Tibial nerve (tissue), 4 donors: Measurements from ENCODE around the gene TFEB. TPM values are rescaled to one million over a fixed set of nuclear protein-coding genes. Genes with fewer than 3 reads are reported as not detected.

Experiments used
- DNase-seq, 2 donors: peaks; one replicate each; pipeline ENCODE4 v3.0.0-alpha.2; 2019; ENCODE audit warnings: low spot score in 2 of 2
- H3K27ac ChIP-seq, 4 donors: fragments of 200-600 bp; sonication (generic) in 3 of 4; one replicate each; pipeline ENCODE4 v1.5.1; 2017 to 2019; ENCODE audit warnings: mild to moderate bottlenecking in 1 of 4
- H3K27me3 ChIP-seq, 2 donors: fragments of 200-600 bp; sonication (generic) in 1 of 2; one replicate each; pipeline versions ENCODE4 v1.5.1 to v1.6.0; 2017 to 2019
- H3K36me3 ChIP-seq, 3 donors: fragments of 200-600 bp; sonication (generic); one replicate each; pipeline ENCODE4 v1.5.1; 2018 to 2019
- H3K4me1 ChIP-seq, 4 donors: fragments of 200-600 bp; sonication (generic) in 3 of 4; one replicate each; pipeline ENCODE4 v1.5.1; 2017 to 2019
- H3K4me3 ChIP-seq, 4 donors: fragments of 200-600 bp; sonication (generic) in 3 of 4; one replicate each; pipeline ENCODE4 v1.5.1; 2017 to 2019; ENCODE audit warnings: mild to moderate bottlenecking in 1 of 4, moderate library complexity in 1 of 4
- H3K9me3 ChIP-seq, 4 donors: fragments of 200-600 bp; sonication (generic) in 3 of 4; one replicate each; pipeline ENCODE4 v1.5.1; 2017 to 2019
- EP300 ChIP-seq, 2 donors: sonication (generic); formaldehyde crosslinking; IDR thresholded peaks; one replicate each; pipeline ENCODE4 v1.6.1; 2017; ENCODE audit warnings: antibody characterized with exemption in 2 of 2, mild to moderate bottlenecking in 1 of 2
- POLR2A ChIP-seq, 2 donors: fragments of 450-650 bp; IDR thresholded peaks; one replicate each; pipeline ENCODE4 v1.6.1; 2017; ENCODE audit warnings: antibody characterized with exemption in 2 of 2, mild to moderate bottlenecking in 2 of 2, moderate library complexity in 2 of 2
- WGBS, 2 donors: methylation state at CpG; one replicate each; pipeline ENCODE4 v1.1.5; 2018; 5-methylcytosine and 5-hydroxymethylcytosine counted together
- total RNA-seq, 4 donors: library from RNA; depleted of rRNA; stranded (reverse); fragments of >200 nt; gene quantifications; one replicate each; pipeline ENCODE4 v1.1.0, GENCODE V29; 2016
- TF ChIP-seq, protein P1 (sequence below), 5 experiments: fragments of 200-600 bp in 3 of 5; fragments of 450-650 bp in 2 of 5; sonication (generic) in 3 of 5; IDR thresholded peaks; one replicate each; pipeline ENCODE4 v1.5.1; 2016 to 2019; ENCODE audit warnings: antibody characterized with exemption in 5 of 5, mild to moderate bottlenecking in 3 of 5, moderate library complexity in 2 of 5

TFEB gene
- total RNA-seq, 4 donors from 2014 or later, result 19.2 to 28.8 (median 20.6) TPM

DNA sequence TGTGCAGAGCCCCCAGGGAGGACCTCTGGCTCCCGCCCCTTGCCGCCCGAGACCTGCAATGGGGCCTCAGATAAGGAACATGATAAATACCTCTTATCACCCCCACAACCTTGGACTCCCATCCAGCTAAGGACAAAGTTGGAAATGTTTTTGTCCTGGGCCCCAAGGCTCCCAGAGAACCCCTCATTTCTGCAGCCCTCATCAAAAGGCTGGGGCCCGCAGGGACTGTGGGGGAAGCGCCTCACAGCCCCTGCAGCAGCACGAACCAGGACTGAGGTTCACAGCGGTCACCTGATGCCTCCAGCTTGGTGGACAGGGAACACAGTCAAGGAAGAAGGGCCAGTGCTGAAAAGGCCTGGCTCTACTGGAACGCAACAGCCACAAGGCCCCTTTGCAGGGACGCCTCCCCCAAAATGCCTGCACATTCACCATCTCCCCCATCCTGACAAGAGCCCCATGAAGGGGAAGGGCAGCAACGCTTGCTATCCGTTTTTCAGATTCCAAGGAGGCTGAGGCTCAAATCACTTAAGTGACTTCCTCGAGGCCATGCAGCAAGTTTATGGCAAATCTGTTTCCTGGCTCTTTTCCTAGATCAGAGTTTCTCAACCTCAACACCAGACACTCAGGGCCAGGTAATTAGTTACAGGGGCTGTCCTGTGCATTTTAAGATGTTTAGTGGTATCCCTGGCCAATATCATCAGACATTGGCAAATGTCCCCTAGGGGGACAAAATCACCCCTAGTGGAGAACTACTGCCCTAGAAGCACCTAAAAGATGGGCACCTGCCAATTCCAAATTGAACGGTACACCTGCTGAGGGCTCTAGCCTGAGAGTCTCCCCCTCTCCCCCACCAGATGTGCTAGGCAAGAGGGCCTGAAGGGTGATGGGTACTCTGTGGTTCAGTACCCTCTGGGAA, 10.6 kb downstream of the TFEB start:
- Histone ChIP-seq H3K27me3 (no peaks in the 10 kb centered on the region), H3K9me3 (no peaks in the 10 kb centered on the region), H3K27ac (peak overlapping the region in 3 of 4 donors; percentile 71 to 84 (median 78)), H3K4me1 (peaks cover 0 to 77% (median 31%) of the 10 kb centered on the region in 4 donors), H3K36me3 (peaks cover 0 to 10% (median 0%) of the 10 kb centered on the region in 3 donors), H3K4me3 (no peak overlapping the region)
- no peak for TF ChIP-seq EP300 (IDR thresholded peaks at IDR 0.05)
- TF ChIP-seq POLR2A (IDR thresholded peaks at IDR 0.05), result no peak
- TF ChIP-seq, protein P1, sequence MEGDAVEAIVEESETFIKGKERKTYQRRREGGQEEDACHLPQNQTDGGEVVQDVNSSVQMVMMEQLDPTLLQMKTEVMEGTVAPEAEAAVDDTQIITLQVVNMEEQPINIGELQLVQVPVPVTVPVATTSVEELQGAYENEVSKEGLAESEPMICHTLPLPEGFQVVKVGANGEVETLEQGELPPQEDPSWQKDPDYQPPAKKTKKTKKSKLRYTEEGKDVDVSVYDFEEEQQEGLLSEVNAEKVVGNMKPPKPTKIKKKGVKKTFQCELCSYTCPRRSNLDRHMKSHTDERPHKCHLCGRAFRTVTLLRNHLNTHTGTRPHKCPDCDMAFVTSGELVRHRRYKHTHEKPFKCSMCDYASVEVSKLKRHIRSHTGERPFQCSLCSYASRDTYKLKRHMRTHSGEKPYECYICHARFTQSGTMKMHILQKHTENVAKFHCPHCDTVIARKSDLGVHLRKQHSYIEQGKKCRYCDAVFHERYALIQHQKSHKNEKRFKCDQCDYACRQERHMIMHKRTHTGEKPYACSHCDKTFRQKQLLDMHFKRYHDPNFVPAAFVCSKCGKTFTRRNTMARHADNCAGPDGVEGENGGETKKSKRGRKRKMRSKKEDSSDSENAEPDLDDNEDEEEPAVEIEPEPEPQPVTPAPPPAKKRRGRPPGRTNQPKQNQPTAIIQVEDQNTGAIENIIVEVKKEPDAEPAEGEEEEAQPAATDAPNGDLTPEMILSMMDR (IDR thresholded peaks at IDR 0.05), result no peak
- 80 to 83% methylated on average over 8 to 13 of the region's 13 CpGs for WGBS, 2 donors
- no peak for DNase-seq

DNA sequence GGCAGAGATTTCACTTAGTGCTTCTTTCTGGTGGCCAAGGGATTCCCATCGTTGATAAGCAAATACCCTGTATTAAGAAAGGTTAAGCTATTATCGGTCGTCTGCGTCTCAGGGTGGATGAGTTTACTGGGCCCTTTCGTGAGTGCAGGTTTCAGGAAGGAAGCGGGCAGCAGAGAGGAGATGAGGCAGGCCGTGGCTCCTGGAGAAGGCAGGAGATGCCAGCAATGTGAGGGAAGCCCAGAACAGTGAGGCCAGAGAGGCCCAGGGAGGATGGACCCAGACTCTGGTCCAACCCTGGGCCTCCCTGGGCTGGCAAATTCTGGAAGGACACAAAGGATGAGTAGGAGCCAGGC, 11.2 kb downstream of the TFEB start:
- Histone ChIP-seq H3K4me1 (peaks cover 0 to 79% (median 33%) of the 10 kb centered on the region in 4 donors), H3K36me3 (peaks cover 0 to 10% (median 0%) of the 10 kb centered on the region in 3 donors), H3K9me3 (no peaks in the 10 kb centered on the region), H3K27me3 (no peaks in the 10 kb centered on the region), H3K4me3 (peak overlapping the region in 1 of 4 donors; percentile 29), H3K27ac (peak overlapping the region in 3 of 4 donors; percentile 71 to 84 (median 78))
- 56 to 81% methylated on average over 7 of the region's 7 CpGs for WGBS, 2 donors
- TF ChIP-seq EP300 (IDR thresholded peaks at IDR 0.05) (no peak), POLR2A (IDR thresholded peaks at IDR 0.05) (no peak)
- TF ChIP-seq, protein P1 (IDR thresholded peaks at IDR 0.05), result no peak
- DNase-seq, result no peak

DNA sequence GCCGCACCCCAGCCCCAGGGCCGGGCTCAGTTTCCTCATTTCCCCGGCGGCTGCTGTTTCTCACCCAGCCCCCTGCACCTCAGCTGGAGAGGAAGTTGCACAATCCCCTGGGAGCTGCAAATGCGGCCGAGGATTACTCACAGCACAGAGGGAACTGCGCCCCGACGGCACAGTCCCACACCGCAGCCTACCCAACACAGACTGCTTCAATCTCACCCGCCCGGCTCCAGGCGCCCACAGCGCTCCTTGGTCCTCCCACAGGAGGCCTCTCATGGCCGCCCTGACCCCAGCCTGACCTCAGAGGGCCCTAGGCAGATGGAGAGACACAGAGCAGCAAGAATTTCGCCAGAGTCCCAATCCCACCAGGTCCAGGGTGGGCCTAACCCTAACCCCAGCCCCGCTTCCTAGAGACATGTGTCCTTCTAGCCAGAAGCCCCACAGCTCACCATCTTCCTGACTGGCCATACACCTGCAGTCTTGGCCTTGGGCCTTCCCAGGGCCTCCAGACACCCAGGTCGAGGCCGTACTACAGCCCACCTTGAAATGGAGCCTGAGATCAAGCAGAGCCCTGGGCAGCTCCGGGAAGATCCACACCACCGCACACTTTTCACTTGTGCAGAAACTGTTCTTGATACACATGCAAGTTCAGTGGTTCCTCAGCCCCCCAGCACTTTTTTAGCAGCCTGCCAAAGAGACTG, 11.7 kb downstream of the TFEB start:
- Histone ChIP-seq H3K36me3 (peaks cover 0 to 10% (median 0%) of the 10 kb centered on the region in 3 donors), H3K9me3 (no peaks in the 10 kb centered on the region), H3K27ac (peak overlapping the region; percentile 36 to 84 (median 74)), H3K27me3 (no peaks in the 10 kb centered on the region), H3K4me1 (peaks cover 0 to 79% (median 35%) of the 10 kb centered on the region in 4 donors), H3K4me3 (peak overlapping the region in 2 of 4 donors; percentile 16 to 29)
- peak; percentile 53 to 63 for DNase-seq
- TF ChIP-seq, protein P1 (IDR thresholded peaks at IDR 0.05), result peak in 2 of 5 experiments; percentile 14 to 15
- no peak for TF ChIP-seq POLR2A (IDR thresholded peaks at IDR 0.05)
- TF ChIP-seq EP300 (IDR thresholded peaks at IDR 0.05), result peak in 1 of 2 donors; percentile 71
- WGBS, 2 donors, result 36 to 48% methylated on average over 12 to 21 of the region's 21 CpGs

DNA sequence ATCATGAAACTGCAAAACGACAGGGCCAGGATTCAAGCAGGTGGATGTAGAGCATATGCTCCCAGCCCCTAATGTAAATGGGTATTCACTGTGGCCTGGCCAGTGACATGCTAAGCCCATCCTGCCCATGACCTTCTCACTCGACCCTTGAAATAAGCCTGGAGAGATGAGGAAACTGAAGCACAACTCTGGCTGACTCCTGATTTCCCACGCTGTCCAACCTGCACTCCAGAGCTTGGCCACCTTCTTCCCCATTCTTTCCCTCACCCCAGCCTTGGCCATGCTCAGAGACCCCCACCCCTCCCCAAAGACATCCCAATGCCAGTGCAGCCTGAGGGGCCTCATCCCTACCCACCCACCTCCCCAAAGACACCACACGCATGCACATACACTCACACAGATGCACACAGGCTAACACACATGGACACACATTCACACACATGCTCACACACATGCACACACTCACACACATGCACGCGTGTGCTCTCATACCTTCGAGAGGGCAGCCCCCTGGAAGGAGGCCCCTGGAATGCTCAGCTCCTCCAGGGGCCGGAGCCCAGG, 12.4 kb downstream of the TFEB start:
- Histone ChIP-seq H3K27ac (peak overlapping the region; percentile 36 to 84 (median 74)), H3K4me1 (peaks cover 0 to 79% (median 36%) of the 10 kb centered on the region in 4 donors), H3K4me3 (peak overlapping the region in 2 of 4 donors; percentile 16 to 29), H3K36me3 (peaks cover 0 to 8% (median 0%) of the 10 kb centered on the region in 3 donors), H3K27me3 (no peaks in the 10 kb centered on the region), H3K9me3 (no peaks in the 10 kb centered on the region)
- no peak for DNase-seq
- 48 to 52% methylated on average over 8 of the region's 8 CpGs for WGBS, 2 donors
- TF ChIP-seq, protein P1 (IDR thresholded peaks at IDR 0.05), result no peak
- TF ChIP-seq POLR2A (IDR thresholded peaks at IDR 0.05) (no peak), EP300 (IDR thresholded peaks at IDR 0.05) (no peak)
